Mucosa of descending colon (tissue), 3 donors: ENCODE data around the gene DNAL1. TPM values are rescaled to one million over a fixed set of nuclear protein-coding genes. Genes with fewer than 3 reads are reported as not detected.

Experiments
- ATAC-seq: fragments of 200-7000 bp; cut with Tn5 transposase; one replicate; pipeline ENCODE4 v1.9.1; 2020; ENCODE audit warnings: mild to moderate bottlenecking, moderate library complexity
- DNase-seq, 3 donors: peaks; one replicate each; pipeline ENCODE4 v3.0.0-alpha.2; 2020
- H3K36me3 ChIP-seq: fragments of 200-600 bp; one replicate; pipeline ENCODE4 v1.8.0; 2021; ENCODE audit warnings: low read depth, mild to moderate bottlenecking
- H3K4me1 ChIP-seq: fragments of 200-600 bp; one replicate; pipeline ENCODE4 v1.8.0; 2021; ENCODE audit warnings: low read depth, mild to moderate bottlenecking
- H3K4me3 ChIP-seq: fragments of 200-600 bp; one replicate; pipeline ENCODE4 v1.8.0; 2021; ENCODE audit warnings: mild to moderate bottlenecking
- H3K9me3 ChIP-seq: fragments of 200-600 bp; one replicate; pipeline ENCODE4 v1.8.0; 2021; ENCODE audit warnings: mild to moderate bottlenecking
- CTCF ChIP-seq: fragments of 200-600 bp; IDR thresholded peaks from one replicate; pipeline ENCODE4 v1.8.0; 2022; ENCODE audit warnings: antibody characterized with exemption, mild to moderate bottlenecking
- intact Hi-C, 2 donors: fragments of 100-400 bp; cut with DNase I in 1 of 2; cut with micrococcal nuclease in 1 of 2; formaldehyde crosslinking; loops; one replicate each; pipeline versions ENCODE4 v1.11.0 to v1.11.1; 2022; cut with DNase I, micrococcal nuclease
- total RNA-seq, 3 donors: library from RNA; stranded (reverse); fragmentation: NEBNext Ultra II Directional in 2 of 3; extraction: Animal tissue kit (Norgen Biotek cat#: 25700) in 2 of 3; gene quantifications; one replicate each; pipeline versions ENCODE4 v1.2.1 to v1.2.4, GENCODE V29; 2021 to 2023
- donor health status: DM: no; HTN: no; CAD: no; lungs with moderate emphysema.
- donor health status: DM: no; HTN: no; CAD: no.
- donor health status: DM: no; HTN: yes; CAD: no.

The DNAL1 gene
- total RNA-seq, 3 donors from 2014 or later, result 7.0 to 18.9 (median 7.6) TPM

- ATAC-seq, result no peak
- H3K9me3 ChIP-seq, result no peaks in the 10 kb centered on the region
- intact Hi-C loops, result no loop called here
Observed at GRCh38 chr14:73713206-73713802, 68.5 kb downstream of the DNAL1 start.

GRCh38 chr14:73713803-73714655 is 69.2 kb downstream of the DNAL1 start, which contains the start of gene PNMA1:
Gene PNMA1 (minus strand): TSS chr14:73714384. CDS start chr14:73713639, 745 bp downstream.
- intact Hi-C loops, result no loop called here
- DNase-seq (peak; percentile 88 to 91 (median 90)), ATAC-seq (peak; percentile 93)
- no peaks in the 10 kb centered on the region for H3K36me3 ChIP-seq
- no peaks in the 10 kb centered on the region for H3K4me1 ChIP-seq
- peak within 1 kb of the TSS; percentile 73 for H3K4me3 ChIP-seq
- no peaks in the 10 kb centered on the region for H3K9me3 ChIP-seq
- no peak for TF ChIP-seq CTCF

More at GRCh38 chr14:73713206-73713802, 68.5 kb downstream of the DNAL1 start:
- no peak for TF ChIP-seq CTCF
- H3K4me1 ChIP-seq, result no peaks in the 10 kb centered on the region
- no peak for DNase-seq
- no peaks in the 10 kb centered on the region for H3K36me3 ChIP-seq
- peak overlapping the region; percentile 73 for H3K4me3 ChIP-seq

- TF ChIP-seq CTCF, result no peak
- DNase-seq, result no peak
- H3K36me3 ChIP-seq, result peaks cover 1% of the 10 kb centered on the region
- no peaks in the 10 kb centered on the region for H3K9me3 ChIP-seq
- H3K4me1 ChIP-seq, result no peaks in the 10 kb centered on the region
- no peak overlapping the region for H3K4me3 ChIP-seq
- no peak for ATAC-seq
- intact Hi-C loops, result no loop called here
Observed at GRCh38 chr14:73714656-73715081, 69.9 kb downstream of the DNAL1 start.

- TF ChIP-seq CTCF, result no peak
- H3K9me3 ChIP-seq, result no peaks in the 10 kb centered on the region
- DNase-seq (no peak), ATAC-seq (no peak)
- H3K36me3 ChIP-seq, result peaks cover 3% of the 10 kb centered on the region
- no peaks in the 10 kb centered on the region for H3K4me1 ChIP-seq
- intact Hi-C loops, result no loop called here
- no peak overlapping the region for H3K4me3 ChIP-seq
Observed at GRCh38 chr14:73715707-73716106, 70.9 kb downstream of the DNAL1 start.

- Histone ChIP-seq H3K4me3 (no peak overlapping the region), H3K4me1 (no peaks in the 10 kb centered on the region), H3K36me3 (peaks cover 3% of the 10 kb centered on the region), H3K9me3 (no peaks in the 10 kb centered on the region)
- ATAC-seq (no peak), DNase-seq (no peak)
- TF ChIP-seq CTCF, result no peak
- intact Hi-C loops, result no loop called here
Observed at GRCh38 chr14:73717266-73717665, 72.5 kb downstream of the DNAL1 start.
